Stimulated activated CD4-positive, alpha-beta T cell treated with anti-CD3 and anti-CD28 coated beads, Interleukin-1b, Interleukin-23, amount 100 ng/mL, for 48 hours (primary cell): ENCODE measurements around the gene PIK3C2A.
A peak's percentile ranks its signal among the peaks of the same experiment; 100 is the strongest.
"Not testable (repeated sequence)": the region's sequence is repeated elsewhere in the genome, so short reads cannot be mapped to it uniquely, and the experiment has no call there.

Experiments
- DNase-seq: peaks from one replicate; pipeline ENCODE4 v3.0.0-alpha.2; 2020

PIK3C2A gene, protein sequence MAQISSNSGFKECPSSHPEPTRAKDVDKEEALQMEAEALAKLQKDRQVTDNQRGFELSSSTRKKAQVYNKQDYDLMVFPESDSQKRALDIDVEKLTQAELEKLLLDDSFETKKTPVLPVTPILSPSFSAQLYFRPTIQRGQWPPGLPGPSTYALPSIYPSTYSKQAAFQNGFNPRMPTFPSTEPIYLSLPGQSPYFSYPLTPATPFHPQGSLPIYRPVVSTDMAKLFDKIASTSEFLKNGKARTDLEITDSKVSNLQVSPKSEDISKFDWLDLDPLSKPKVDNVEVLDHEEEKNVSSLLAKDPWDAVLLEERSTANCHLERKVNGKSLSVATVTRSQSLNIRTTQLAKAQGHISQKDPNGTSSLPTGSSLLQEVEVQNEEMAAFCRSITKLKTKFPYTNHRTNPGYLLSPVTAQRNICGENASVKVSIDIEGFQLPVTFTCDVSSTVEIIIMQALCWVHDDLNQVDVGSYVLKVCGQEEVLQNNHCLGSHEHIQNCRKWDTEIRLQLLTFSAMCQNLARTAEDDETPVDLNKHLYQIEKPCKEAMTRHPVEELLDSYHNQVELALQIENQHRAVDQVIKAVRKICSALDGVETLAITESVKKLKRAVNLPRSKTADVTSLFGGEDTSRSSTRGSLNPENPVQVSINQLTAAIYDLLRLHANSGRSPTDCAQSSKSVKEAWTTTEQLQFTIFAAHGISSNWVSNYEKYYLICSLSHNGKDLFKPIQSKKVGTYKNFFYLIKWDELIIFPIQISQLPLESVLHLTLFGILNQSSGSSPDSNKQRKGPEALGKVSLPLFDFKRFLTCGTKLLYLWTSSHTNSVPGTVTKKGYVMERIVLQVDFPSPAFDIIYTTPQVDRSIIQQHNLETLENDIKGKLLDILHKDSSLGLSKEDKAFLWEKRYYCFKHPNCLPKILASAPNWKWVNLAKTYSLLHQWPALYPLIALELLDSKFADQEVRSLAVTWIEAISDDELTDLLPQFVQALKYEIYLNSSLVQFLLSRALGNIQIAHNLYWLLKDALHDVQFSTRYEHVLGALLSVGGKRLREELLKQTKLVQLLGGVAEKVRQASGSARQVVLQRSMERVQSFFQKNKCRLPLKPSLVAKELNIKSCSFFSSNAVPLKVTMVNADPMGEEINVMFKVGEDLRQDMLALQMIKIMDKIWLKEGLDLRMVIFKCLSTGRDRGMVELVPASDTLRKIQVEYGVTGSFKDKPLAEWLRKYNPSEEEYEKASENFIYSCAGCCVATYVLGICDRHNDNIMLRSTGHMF (N-terminal part only)

DNA sequence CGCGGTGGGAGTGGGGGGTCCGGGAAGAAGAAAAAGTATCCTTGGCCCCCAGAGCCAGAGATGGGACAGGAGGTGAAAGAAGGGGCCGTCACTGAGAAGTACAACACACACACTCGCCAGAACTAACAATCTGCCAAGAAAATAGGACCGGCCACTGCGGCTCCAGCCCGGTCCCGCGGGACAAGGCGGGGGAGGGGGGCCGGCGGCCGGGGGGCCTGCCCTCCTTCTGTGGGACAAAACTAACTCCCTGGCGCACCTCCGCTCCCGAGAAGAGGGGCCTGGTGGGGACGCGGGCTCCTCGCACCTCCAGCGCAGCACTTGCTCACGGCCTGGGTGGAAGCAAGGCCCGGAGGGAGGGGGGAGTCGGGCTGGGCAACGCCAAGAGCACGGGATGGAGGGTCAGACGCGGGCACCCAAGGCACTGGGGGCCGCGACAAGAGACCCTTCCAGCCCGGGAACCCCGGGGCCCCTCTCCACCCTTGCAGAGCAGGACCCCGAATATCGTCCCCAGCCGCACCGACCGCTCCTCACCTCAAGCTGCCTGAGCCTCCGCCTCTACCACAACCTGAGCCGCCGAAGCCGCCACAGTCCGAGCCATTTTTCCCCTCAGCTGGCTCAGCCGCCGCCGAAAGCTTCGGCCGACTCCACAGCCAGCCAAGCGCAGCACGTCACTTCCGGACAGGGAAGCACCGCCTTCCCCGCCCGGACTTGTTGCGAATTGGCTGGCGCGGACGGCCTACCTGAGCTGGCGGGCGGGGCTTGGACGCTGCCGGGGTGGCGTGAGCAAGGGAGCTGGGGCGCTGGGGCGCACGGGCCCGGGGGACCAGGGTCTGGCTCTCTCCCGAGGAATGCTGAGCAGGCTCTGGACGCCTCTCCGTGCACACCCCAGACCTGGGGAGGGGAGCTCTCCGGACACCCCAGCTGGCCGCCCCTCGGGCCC lies at the start of gene PIK3C2A:
PIK3C2A (minus strand) TSS at position 670 of the 940 bp plus-strand sequence. CDS start 38,245 bp downstream, outside the sequence.
- DNase-seq = peak; percentile 94

DNA sequence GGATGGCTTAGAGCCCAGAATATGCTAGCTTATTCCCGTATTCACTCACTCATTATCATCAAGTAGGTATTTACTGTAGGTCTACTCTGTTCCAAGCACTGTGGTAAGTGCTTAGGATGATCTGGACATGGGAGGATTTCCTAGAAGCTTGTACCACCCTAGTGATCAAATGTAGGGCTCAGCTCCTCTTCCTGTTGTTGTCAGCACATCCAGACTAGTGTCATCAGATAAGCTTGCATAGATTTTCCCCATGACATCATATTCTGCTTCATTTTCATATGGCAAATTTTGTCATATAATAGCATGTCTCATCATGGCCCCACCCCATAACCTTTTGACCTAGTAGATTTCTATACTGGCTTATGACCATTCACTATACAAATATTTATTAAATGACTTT lies 49.4 kb upstream of the PIK3C2A start:
- no peak for DNase-seq

DNA sequence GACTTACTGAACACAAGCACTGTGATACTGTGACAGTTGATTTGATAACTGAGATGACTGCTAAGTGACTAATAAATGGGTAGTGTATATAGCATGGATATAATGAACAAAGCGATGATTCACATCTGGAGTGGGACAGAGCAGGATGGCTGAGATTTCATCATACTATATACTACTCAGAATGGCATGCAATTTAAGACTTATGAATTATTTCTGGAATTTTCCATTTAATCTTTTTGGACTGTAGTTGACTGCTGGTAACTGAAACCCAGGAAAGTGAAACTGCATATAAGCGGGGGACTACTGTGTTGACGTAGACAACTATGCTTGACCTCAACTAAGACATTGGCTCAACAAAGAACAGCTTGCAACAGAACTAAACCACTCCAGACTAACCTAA lies 48.7 kb upstream of the PIK3C2A start:
- no peak for DNase-seq

DNA sequence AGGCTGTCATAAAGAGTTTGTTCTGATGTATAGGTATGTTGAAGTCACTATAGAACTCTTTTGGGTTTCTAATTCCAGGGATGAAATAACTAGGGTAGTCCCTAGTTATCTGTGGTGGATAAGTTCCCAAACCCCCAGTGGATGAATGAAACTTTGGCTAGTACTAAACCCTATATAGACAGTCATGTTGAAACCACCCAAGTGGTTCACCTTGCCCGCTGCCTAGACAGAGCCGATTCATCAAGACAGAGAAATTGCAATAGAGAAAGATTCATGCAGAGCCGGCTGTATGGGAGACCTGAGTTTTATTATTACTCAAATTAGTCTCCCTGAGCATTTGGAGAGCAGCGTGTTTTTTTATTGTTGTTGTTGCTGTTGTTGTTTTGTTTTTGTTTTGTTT lies 44.9 kb upstream of the PIK3C2A start:
- DNase-seq = no peak

DNA sequence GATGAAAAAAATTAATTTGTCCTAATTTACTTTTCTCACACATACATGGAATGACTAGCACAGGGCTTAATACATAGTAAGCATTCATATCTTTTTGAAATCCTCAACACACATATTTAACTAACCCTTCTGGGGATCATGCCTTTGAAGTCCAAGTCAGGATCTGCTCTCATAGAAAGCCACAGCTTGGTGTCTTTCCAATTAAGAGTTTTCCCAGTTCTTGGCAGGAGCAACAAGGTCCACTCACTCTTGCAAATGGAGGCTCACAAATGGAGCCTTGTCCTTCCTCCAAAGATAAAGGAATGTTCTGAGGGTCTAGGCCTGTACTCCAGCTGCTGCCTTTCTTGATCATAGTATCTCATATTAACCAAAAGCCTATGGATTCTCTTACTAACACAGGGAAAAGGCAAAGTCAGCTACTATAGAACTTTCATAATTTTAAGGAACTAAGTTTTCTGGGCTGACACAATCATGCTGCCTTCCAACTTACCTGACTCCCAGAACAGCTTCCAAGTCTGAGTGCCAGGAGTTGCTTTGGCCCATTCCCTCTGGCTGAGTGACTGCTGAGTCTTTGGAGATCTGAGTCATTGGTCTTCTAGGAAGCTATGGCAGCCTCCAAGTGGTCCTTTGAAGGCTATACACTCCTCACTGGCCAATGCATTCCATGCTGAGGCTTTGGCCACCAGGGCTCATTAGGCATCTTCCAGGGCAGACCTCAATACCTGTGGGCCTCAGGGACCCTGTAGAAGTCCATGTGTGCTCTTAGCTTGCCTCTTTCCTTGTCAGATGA lies 43.0 kb upstream of the PIK3C2A start:
- DNase-seq = no peak

DNA sequence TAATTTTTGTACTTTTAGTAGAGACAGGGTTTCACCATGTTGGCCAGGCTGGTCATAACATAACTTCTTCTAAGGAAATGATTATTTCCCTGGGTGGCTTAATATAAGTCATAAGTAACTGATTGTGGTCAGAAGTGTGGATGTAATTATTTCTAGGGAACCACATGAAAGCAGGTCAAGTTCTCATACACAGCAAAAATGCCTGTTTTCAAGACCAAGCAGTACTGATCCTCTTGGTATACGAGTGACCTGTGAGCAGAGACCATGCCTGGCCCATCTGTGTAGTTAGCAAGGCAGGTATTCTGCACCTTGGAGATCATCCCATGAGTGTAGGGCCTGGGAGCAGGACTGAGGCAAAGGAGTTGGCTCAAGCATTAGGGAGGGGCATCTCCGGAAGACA lies 36.3 kb upstream of the PIK3C2A start:
- DNase-seq = no peak

DNA sequence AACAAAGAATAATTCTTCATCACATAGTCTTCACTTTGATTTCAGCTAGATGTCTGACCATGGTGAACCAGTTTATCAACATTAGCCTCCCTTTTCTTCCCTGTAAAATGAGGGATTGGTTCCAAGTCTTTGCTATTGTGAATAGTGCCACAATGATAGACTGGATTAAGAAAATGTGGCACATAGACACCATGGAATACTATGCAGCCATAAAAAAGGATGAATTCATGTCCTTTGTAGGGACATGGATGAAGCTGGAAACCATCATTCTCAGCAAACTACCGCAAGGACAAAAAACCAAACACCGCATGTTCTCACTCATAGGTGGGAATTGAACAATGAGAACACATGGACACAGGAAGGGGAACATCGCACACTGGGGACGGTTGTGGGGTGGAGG lies 35.2 kb upstream of the PIK3C2A start:
- not testable (repeated sequence) for DNase-seq

DNA sequence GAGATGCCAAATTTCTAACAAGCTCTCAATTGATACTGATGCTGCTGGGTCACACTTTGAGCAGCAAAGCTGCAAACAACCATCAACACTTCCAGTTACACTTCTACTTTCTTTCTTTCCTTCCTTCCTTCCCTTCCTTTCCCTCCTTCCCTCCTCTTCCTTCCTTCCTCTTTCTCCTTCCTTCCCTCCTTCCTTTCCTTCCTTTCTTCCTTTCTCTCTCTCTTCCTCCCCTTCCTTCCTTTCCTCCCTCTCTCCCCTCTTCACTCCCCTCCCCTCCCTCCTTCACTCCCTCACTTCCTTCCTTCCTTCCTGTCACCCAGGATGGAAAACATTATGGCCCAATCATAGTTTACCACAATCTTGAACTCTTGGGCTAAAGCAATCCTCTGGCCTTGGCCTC lies 33.0 kb upstream of the PIK3C2A start:
- no peak for DNase-seq

DNA sequence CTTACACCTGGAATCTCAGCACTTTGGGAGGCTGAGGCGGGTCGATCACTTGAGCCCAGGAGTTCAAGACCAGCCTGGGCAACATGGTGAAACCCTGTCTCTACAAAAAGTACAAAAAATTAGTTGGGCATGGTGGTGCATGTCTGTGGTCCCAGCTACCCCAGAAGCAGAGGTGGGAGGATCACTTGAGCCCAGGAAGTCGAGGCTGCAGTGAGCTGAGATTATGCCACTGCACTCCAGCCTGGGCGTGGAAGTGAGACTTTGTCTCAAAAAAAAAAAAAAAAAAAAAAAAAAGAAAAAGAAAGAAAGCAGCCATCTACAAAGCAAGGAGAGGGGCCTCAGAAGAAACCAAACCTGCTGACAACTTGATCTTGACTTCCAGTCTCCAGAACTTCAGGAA lies 32.1 kb upstream of the PIK3C2A start:
- DNase-seq = not testable (repeated sequence)

DNA sequence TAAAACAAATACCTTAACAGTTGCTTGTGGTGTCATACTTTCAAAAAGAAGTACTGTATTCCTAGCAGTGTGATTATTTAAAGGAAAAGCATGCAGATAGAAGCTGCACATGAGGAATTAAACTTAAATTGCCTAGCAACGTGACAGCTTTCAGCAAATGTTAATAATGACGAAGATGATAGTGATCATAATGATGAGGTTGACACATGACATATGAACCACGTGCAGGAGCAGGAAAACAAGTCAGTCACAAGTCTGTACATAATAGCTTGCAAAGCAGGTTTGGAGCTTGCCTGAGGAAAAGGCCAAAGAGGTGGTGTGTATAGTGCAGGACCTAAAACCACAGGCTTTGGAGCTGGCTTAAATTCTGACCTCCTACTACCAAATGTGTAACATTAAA lies 30.6 kb upstream of the PIK3C2A start:
- DNase-seq = no peak

DNA sequence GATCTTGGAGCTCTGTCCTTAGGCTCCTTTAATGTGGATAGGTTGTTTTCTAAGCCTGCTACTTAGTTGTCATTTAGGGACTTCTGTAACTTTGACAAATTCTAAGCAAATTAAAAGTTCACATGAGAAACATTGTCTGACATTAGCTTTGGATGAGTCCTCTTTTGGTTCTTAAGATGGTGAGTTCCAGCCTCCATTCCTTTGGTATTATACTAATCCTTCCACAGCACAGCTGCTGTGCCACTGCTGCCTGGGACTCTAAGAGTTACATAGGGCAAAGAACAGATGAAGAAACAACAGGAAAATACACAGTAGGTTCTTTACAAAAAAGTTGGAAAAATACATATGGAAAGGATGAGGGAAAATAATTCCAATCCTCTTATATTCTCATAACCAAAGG lies 25.3 kb upstream of the PIK3C2A start:
- DNase-seq = no peak

DNA sequence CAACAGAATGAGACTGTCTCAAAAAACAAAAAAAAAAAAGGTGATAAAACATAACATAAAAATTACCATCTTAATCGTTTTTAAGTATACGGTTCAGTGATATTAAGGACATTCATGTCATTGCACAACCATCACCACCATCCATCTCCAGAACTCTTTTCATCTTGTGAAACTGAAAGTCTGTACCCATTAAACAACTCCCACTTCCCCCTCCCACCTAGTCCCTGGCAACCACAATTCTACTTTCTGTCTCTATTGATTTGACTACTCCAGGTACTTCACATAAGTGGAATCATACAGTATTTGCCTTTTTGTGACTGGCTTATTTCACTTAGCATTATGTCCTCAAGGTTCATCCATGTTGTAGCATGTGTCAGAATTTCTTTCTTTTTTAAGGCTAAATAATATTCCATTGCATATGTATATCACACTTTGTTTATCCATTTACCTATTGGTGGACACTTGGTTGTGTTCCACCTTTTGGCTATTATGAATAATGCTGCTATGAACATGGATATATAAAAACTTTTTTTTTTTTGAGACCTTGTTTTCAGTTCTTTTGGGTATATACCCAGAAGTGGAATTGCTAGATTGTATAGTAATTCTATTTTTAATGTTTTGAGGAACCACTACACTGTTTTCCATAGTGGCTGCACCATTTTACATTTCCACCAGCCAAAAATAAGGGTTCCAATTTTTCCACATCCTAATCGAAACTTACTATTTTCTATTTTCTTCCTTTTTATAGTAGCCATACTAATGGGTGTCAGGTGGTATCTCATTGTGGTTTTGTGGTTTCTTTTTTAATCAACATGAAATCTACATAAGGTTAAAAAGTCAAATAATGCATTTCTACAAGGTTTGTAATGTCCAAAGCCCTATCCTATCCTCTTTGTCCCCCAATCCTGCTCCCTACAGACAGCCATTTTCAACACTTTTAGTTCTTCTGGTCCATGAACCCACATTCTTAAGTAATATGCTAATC lies 23.4 kb upstream of the PIK3C2A start:
- peak; percentile 35 for DNase-seq

DNA sequence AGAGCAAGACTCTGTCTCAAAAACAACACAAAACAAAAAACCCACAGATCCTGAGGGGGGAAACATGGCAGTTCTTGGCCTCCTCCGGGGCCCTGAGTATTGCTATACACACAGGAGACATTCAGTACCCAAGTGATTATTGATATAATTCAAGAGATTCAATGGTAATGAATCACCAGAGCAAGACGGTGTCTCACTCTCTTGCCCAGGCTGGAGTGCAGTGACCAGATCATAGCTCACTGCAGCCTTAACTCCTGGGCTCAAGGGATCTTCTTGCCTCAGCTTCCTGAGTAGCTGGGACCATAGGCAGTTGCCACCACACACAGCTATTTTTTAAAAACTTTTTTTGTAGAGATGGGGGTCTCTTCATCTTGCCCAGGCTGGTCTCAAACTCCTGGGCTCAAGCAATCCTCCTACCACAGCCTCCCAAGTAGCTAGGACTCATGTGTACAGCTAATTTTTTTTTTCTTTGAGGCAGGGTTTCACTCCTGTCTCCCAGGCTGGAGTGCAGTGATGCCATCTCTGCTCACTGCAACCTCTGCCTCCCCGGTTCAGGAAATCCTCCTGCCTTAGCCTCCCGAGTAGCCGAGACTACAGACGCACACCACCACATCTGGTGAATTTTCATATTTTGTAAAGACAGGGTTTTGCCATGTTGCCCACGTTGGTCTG lies 21.8 kb upstream of the PIK3C2A start:
- DNase-seq = no peak

DNA sequence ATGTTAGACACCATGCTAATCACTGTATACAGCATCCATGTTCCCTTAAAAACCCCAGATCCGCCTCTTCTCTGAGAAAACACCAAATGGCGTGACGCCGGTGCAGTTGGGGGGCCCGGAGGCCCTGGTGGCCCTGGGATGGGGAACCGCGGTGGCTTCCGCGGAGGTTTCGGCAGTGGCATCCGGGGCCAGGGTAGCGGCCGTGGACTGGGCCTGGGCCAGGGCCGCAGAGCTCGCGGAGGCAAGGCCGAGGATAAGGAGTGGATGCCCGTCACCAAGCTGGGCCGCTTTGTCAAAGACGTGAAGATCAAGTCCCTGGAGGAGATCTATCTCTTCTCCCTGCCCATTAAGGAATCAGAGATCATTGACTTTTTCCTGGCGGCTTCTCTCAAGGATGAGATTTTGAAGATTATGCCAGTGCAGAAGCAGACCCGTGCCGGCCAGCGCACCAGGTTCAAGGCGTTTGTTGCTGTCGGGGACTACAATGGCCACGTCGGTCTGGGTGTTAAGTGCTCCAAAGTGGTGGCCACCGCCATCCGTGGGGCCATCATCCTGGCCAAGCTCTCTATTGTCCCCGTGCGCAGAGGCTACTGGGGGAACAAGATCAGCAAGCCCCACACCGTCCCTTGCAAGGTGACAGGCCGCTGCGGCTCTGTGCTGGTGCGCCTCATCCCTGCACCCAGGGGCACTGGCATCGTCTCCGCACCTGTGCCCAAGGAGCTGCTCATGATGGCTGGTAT lies 20.6 kb upstream of the PIK3C2A start:
- not testable (repeated sequence) for DNase-seq

DNA sequence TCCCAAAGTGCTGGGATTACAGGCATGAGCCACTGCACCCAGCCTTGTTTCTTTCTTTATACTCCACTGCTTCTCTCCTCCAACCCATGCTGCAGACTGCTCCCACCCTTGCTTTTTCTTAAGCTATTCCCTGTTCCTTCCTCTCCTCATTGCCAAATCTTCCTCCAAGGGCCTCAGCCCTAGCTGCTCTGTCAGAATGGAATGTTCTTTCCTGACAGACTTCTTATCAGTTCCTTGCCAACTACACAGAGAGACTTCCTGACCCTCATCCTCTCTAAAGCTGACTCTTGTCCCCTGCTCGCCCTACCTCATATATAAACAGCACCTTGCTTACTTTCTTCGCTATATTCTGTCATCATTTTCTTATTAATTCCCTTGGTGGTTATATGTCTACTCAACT lies 16.9 kb upstream of the PIK3C2A start:
- DNase-seq = no peak

DNA sequence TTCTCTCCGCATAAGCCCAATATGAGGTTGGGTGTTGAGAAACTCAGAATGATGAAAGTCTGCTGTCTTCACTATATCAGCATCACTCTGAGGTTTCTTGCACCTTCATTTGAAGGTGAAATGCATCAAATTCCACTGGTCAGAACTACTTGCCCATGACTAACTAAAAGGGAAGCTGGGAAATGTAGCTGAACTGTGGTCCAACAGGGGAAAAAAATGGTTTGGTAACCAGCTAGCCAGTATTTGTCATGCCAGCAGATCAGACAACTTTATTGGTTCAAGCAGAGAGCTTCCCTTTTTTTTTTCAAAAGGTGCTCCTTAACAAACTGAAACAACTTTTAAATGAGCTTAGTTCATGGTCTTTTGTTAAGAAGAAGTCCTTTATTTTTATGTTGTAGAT lies 14.2 kb upstream of the PIK3C2A start:
- no peak for DNase-seq

DNA sequence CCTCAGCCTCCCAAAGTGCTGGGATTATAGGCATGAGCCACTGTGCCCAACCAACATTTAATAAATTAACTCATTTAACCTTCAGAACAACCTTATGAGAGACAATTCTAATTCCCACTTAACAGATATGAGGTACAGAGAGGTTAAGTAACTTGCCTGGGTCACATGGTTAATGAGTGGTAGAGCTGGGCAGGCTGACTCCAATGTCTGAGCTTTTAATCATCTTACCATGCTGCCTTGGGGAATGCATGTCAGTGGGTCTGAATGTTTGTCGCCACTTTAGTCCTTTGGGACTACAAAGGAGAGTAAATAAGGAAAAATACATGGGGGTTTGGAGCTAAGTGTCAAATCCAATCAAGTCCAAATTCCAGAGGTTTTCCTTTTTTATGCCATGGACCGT lies 11.2 kb upstream of the PIK3C2A start:
- DNase-seq = no peak

DNA sequence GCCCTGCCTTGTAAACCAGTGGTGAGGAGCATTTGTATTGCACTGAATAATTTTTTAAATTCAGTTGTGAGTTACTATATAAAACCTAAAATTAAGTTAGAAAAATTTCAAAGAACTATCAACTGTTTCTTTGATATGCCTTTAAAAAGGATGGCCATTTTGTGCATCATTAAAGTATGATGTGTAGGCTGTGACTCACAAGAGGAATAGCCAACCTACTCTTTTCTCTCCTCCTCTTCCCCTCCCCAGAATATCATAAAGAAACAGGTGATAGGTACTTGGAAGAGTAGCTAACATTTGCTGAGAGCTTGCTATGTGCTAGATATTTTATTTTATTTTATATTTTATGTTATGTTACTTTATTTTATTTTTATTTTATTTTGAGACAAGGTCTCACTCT lies 10.6 kb upstream of the PIK3C2A start:
- no peak for DNase-seq

DNA sequence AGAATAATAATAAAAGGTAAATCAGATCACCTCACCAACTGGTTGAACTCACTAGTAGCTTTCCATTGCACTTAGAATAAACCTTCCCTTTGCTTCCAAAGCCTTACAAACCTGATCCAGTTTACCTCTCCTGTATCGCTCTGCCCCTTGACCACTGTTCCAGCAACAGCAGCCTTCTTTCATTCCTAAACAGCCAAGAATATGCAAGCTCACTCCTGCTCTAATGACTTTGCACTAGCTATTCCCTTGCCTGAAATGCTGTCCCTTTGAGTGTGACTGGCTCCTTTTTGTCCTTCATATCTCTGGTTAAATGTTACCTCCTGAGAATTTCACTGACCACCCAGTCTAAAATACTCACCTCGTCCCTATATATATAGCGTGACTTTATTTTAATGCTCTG lies 9.6 kb upstream of the PIK3C2A start:
- DNase-seq = no peak
